ENCODE data around the gene TTC36. TPM values are rescaled to one million over a fixed set of nuclear protein-coding genes. Genes with fewer than 3 reads are reported as not detected.
A peak's percentile ranks its signal among the peaks of the same experiment; 100 is the strongest.
"Not testable (repeated sequence)": the region's sequence is repeated elsewhere in the genome, so short reads cannot be mapped to it uniquely, and the experiment has no call there.

Gene TTC36
- total RNA-seq, 1 experiment from 2014 or later, result 0.38 TPM

DNA sequence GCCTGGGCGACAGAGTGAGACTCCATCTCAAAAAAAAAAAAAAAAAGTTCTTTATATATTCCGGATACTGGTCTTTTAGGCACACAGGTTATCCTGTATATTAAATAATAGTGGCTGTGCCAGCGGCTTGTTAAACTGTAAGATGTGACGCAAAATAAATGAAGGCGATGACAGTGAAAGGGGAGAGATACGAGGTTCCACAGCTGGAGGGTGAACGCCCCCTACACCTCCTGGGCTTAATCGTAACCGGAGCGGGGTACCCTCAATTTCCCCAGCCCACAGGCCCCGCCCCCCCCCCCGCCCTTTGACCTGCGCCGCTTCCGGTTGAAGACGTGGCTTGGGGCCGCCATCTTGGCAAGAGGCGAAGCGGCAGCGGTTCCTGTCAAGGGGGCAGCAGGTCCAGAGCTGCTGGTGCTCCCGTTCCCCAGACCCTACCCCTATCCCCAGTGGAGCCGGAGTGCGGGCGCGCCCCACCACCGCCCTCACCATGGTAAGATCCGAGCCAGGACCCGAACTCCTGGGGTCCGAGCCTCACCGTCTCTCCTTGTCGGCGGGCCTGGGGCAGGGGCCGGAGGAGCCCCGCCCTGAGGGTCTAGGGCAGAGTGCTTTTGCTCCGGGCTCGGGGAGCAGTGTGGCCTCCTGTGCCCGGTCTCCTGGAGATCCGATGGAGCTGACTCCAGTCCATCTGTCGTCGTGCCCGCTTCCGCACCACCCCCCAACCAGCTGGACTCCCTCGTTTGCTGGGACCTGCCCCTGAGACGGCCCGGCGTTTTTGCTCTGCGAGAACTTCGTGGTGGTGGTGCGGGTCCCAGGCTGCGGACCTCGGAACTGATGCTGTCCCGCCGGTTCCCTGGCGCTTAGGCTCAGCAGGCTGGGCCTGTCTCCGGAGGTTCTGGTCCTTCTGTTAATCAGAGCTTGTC, 45.0 kb downstream of the TTC36 start, which contains the start of gene ARCN1:
Gene ARCN1 (plus strand): TSS at position 349 of the 920 bp plus-strand sequence. CDS start 139 bp downstream, at position 488.
- no TSS peak for BruUV-seq (replicated peaks)
- intact Hi-C loops (cut with micrococcal nuclease; ENCODE audit: unreplicated experiment), result no loop called here
- peak within 1 kb of the TSS; percentile 91 for H3K4me3 Mint-ChIP-seq (ENCODE audit: low read depth, unreplicated experiment)
- H3K27me3 Mint-ChIP-seq (ENCODE audit: unreplicated experiment), result no peaks in the 10 kb centered on the region
- TF ChIP-seq, protein P1, sequence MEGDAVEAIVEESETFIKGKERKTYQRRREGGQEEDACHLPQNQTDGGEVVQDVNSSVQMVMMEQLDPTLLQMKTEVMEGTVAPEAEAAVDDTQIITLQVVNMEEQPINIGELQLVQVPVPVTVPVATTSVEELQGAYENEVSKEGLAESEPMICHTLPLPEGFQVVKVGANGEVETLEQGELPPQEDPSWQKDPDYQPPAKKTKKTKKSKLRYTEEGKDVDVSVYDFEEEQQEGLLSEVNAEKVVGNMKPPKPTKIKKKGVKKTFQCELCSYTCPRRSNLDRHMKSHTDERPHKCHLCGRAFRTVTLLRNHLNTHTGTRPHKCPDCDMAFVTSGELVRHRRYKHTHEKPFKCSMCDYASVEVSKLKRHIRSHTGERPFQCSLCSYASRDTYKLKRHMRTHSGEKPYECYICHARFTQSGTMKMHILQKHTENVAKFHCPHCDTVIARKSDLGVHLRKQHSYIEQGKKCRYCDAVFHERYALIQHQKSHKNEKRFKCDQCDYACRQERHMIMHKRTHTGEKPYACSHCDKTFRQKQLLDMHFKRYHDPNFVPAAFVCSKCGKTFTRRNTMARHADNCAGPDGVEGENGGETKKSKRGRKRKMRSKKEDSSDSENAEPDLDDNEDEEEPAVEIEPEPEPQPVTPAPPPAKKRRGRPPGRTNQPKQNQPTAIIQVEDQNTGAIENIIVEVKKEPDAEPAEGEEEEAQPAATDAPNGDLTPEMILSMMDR (IDR thresholded peaks at IDR 0.05; ENCODE audit: unreplicated experiment), result no peak
- H3K4me1 Mint-ChIP-seq (ENCODE audit: low read depth, unreplicated experiment), result no peaks in the 10 kb centered on the region
- CTCF ChIA-PET, result interaction anchor here (0.6 to 0.7 kb wide), 2 partner anchors 17 to 80 kb away, joined by 3 to 5 read pairs; no protein-coding TSS in a partner anchor
- no peaks in the 10 kb centered on the region for H3K9me3 Mint-ChIP-seq (ENCODE audit: low read depth, unreplicated experiment)
- H3K27ac Mint-ChIP-seq (ENCODE audit: unreplicated experiment), result peak within 1 kb of the TSS; percentile 80
- peak; percentile 40 for DNase-seq
- peaks cover 33% of the 10 kb centered on the region for H3K36me3 Mint-ChIP-seq (ENCODE audit: insufficient read depth, unreplicated experiment)

DNA sequence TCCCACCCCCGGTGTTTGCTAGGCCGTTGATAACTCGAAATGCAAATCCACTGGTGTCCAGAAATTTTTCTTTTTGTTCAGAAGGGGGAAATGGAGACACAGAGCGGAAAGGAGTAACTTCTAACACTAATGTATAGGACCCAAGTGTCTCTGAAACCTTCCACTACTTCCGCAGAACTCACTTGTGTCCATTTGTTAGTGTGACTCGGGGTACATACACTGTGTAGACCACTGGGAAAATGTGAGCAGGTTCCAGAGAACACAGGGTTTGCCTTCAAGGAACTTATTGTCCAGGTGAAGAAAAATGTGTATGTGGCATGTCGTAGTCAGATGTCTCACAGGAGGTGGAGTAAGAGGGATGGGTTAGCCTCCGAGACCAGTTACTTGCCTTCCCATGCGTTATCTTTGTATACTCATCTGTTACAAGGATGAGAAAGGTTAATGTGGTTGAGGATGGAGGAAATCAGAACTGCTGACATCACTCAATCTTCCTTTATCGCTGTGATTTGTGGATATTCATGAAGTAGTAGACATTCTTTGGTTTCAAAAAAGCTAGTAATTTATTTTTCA, 45.8 kb downstream of the TTC36 start:
- Mint-ChIP-seq H3K9me3 (ENCODE audit: low read depth, unreplicated experiment) (no peaks in the 10 kb centered on the region), H3K27me3 (ENCODE audit: unreplicated experiment) (no peaks in the 10 kb centered on the region), H3K27ac (ENCODE audit: unreplicated experiment) (peak overlapping the region; percentile 80), H3K36me3 (ENCODE audit: insufficient read depth, unreplicated experiment) (peaks cover 37% of the 10 kb centered on the region), H3K4me3 (ENCODE audit: low read depth, unreplicated experiment) (peak overlapping the region; percentile 91), H3K4me1 (ENCODE audit: low read depth, unreplicated experiment) (no peaks in the 10 kb centered on the region)
- CTCF ChIA-PET, result no interaction called here
- TF ChIP-seq, protein P1 (IDR thresholded peaks at IDR 0.05; ENCODE audit: unreplicated experiment), result no peak
- intact Hi-C loops (cut with micrococcal nuclease; ENCODE audit: unreplicated experiment), result no loop called here
- TSS peak; percentile 52 for BruUV-seq (replicated peaks)
- no peak for DNase-seq

DNA sequence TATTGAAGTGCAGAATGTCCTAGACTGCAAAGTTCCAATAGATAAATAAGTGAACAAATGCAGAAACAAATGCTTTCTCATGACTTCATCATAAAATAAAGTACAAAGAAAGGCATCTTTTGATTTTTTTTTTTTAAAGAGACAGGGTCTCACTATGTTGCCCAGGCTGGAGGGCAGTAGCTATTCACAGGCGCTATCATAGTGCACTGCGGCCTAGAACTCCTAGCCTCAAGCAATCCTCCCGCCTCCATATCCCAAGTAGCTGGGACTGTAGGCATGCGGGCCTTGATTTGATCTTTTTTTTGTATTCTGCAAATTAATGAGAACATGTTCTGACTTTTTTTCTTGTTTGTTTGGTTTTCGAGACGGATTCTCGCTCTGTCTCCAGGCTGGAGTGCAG, 47.4 kb downstream of the TTC36 start:
- Mint-ChIP-seq H3K27ac (ENCODE audit: unreplicated experiment) (no peak overlapping the region), H3K4me3 (ENCODE audit: low read depth, unreplicated experiment) (no peak overlapping the region), H3K36me3 (ENCODE audit: insufficient read depth, unreplicated experiment) (peaks cover 37% of the 10 kb centered on the region), H3K9me3 (ENCODE audit: low read depth, unreplicated experiment) (no peaks in the 10 kb centered on the region), H3K27me3 (ENCODE audit: unreplicated experiment) (no peaks in the 10 kb centered on the region), H3K4me1 (ENCODE audit: low read depth, unreplicated experiment) (no peaks in the 10 kb centered on the region)
- CTCF ChIA-PET, result no interaction called here
- intact Hi-C loops (cut with micrococcal nuclease; ENCODE audit: unreplicated experiment), result no loop called here
- DNase-seq, result no peak
- BruUV-seq (replicated peaks), result no TSS peak
- TF ChIP-seq, protein P1 (IDR thresholded peaks at IDR 0.05; ENCODE audit: unreplicated experiment), result no peak

DNA sequence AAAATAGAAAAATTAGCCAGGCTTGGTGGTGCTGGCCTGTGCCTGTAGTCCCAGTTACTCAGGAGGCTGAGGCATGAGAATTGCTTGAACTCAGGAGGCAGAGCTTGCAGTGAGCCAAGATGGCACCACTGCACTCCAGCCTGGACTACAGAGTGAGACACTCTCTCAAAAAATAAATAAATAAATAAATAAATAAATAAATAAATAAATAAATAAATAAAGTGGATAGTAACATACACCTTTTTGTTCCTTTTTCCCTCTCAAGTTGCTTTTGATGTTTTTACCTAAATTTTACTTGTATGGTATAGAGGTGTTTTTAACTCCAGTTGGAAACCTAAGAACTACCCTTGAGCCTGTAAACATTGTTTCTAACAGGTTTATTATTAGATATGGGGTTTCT, 50.7 kb downstream of the TTC36 start:
- CTCF ChIA-PET; BruUV-seq (replicated peaks); H3K4me3 Mint-ChIP-seq (ENCODE audit: low read depth, unreplicated experiment); H3K4me1 Mint-ChIP-seq (ENCODE audit: low read depth, unreplicated experiment); DNase-seq; H3K27ac Mint-ChIP-seq (ENCODE audit: unreplicated experiment); H3K9me3 Mint-ChIP-seq (ENCODE audit: low read depth, unreplicated experiment); H3K27me3 Mint-ChIP-seq (ENCODE audit: unreplicated experiment); intact Hi-C loops (cut with micrococcal nuclease; ENCODE audit: unreplicated experiment): not testable (repeated sequence)
- peaks cover 25% of the 10 kb centered on the region for H3K36me3 Mint-ChIP-seq (ENCODE audit: insufficient read depth, unreplicated experiment)

Other genes with a start within 250 kb of the TTC36 start
- gene CD3E, start 222.7 kb upstream of the TTC36 start, total RNA-seq (2022), result not detected in 2 replicates
- not detected in 2 replicates for gene CD3D, start 184.8 kb upstream of the TTC36 start, total RNA-seq (2022)
- not detected in 2 replicates for gene CD3G, start 183.1 kb upstream of the TTC36 start, total RNA-seq (2022)
- 28.8 and 30.8 TPM in 2 replicates for gene UBE4A, start 167.9 kb upstream of the TTC36 start, total RNA-seq (2022)
- gene ATP5MG, start 125.9 kb upstream of the TTC36 start, total RNA-seq (2022), result 145 and 151 TPM in 2 replicates
- gene KMT2A, start 91.0 kb upstream of the TTC36 start, total RNA-seq (2022), result 58.1 and 61.8 TPM in 2 replicates
- gene TMEM25, start 3.7 kb downstream of the TTC36 start, total RNA-seq (2022), result 7.8 and 8.1 TPM in 2 replicates
- gene IFT46, start 38.5 kb downstream of the TTC36 start, total RNA-seq (2022), result 8.3 and 9.1 TPM in 2 replicates
- 77.8 and 83.8 TPM in 2 replicates for gene ARCN1, start 44.9 kb downstream of the TTC36 start, total RNA-seq (2022)
- 30.3 and 37.1 TPM in 2 replicates for gene PHLDB1, start 80.1 kb downstream of the TTC36 start, total RNA-seq (2022)
- gene TREH, start 152.2 kb downstream of the TTC36 start, total RNA-seq (2022), result 0.21 and 0.49 TPM in 2 replicates

All from Calu3 (cell line).